ENCODE results near the gene PTCSC3. TPM values are rescaled to one million over a fixed set of nuclear protein-coding genes. Genes with fewer than 3 reads are reported as not detected.
"Not testable (repeated sequence)": the region's sequence is repeated elsewhere in the genome, so short reads cannot be mapped to it uniquely, and the experiment has no call there.

PTCSC3 gene
- total RNA-seq, 2 donors from 2014 or later, result not detected

DNA sequence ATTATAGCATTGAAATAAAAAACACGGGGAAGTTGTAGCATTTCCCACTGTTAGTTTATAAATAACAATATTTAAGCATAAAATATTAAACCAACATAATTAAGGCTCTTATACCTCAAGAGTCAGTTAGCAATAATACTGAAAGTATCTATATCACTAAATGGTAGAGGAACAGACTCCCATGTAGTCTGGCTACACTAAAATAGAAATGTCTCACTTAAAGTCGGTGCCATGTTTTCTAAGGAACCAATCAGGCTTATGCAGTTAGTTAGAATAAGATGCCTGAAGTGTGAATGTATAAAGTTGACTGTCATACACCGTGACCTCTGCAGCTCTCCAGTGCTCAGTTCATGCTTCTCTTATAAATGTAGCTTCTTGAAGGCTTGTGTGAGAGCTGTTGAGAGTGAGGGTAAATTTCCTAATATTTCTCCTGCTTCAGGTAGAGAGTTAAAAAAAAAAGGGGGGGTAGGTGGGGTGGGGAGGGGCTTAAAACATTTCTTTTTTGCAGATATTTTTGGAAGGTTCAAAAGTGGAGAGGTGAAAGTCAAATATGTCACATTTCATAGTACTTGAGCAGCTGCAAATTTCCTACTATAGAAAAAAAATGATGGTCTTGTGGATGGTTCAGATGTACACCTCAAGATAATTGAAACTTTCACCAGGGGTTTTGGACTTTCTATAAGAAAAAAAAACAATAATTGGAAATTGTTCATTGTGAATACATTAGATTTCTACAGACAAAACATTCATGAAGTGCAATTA, 64.5 kb downstream of the PTCSC3 start:
- 88% methylated on average over 3 of the region's 3 CpGs for WGBS
- Histone ChIP-seq H3K27me3 (replicated peaks; ENCODE audit: insufficient read depth) (peaks cover 4% of the 10 kb centered on the region), H3K4me1 (replicated peaks) (no peaks in the 10 kb centered on the region), H3K9me3 (no peaks in the 10 kb centered on the region), H3K4me3 (no peak overlapping the region), H3K27ac (no peak overlapping the region), H3K36me3 (no peaks in the 10 kb centered on the region)
- intact Hi-C loops (cut with DNase I), result no loop called here
- no peak for DNase-seq (ENCODE audit: low spot score)
- TF ChIP-seq POLR2A (IDR thresholded peaks at IDR 0.05) (no peak), CTCF (IDR thresholded peaks at IDR 0.05) (no peak), POLR2AphosphoS5 (IDR thresholded peaks at IDR 0.05) (no peak)

GRCh38 chr14:36105401-36105800, 71.1 kb downstream of the PTCSC3 start:
- Histone ChIP-seq H3K4me3 (no peak overlapping the region), H3K9me3 (no peaks in the 10 kb centered on the region), H3K36me3 (no peaks in the 10 kb centered on the region), H3K27ac (no peak overlapping the region), H3K27me3 (replicated peaks; ENCODE audit: insufficient read depth) (peaks cover 4% of the 10 kb centered on the region), H3K4me1 (replicated peaks) (no peaks in the 10 kb centered on the region)
- intact Hi-C loops (cut with DNase I), result no loop called here
- 0% methylated on average over 1 of the region's 1 CpG for WGBS
- no peak for TF ChIP-seq POLR2AphosphoS5 (IDR thresholded peaks at IDR 0.05)
- no peak for TF ChIP-seq CTCF (IDR thresholded peaks at IDR 0.05)
- no peak for TF ChIP-seq POLR2A (IDR thresholded peaks at IDR 0.05)
- no peak for DNase-seq (ENCODE audit: low spot score)

DNA sequence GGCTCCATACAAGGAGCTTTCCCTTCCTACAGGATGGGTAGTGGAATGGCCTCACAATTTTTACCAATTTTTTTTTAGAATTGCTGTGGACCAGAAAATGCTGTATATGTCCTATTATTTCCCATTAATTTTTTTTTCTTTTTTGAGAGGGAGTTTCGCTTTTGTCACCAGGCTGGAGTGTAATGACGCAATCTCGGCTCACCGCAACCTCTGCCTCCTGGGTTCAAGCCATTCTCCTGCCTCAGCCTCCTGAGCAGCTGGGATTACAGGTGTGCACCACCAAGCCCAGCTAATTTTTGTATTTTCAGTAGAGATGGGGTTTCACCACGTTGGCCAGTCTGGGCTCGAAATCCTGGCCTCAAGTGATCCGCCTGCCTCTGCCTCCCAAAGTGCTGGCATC, 72.3 kb downstream of the PTCSC3 start:
- H3K4me1 ChIP-seq (replicated peaks); H3K36me3 ChIP-seq; intact Hi-C loops (cut with DNase I); H3K9me3 ChIP-seq; H3K27ac ChIP-seq; DNase-seq (ENCODE audit: low spot score); H3K27me3 ChIP-seq (replicated peaks; ENCODE audit: insufficient read depth); H3K4me3 ChIP-seq: not testable (repeated sequence)
- 67% methylated on average over 7 of the region's 7 CpGs for WGBS

DNA sequence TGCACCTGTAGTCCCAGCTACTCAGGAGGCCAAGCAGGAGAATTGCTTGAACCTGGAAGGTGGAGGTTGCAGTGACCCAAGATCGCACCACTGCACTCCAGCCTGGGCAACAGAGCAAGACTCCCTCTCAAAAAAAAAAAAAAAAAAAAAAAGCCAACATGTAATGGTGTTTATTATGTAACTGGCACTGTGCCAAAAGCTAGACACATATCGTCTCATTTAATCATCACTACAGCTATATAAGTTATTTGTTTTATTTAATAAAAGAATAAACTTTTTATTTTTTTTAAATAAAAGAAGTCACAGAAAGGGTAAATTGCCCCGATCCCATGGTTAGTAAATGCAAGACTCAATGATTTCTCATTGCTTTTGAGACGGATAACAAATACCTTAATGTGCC, 76.9 kb downstream of the PTCSC3 start:
- H3K27me3 ChIP-seq (replicated peaks; ENCODE audit: insufficient read depth), result peaks cover 3% of the 10 kb centered on the region
- no peaks in the 10 kb centered on the region for H3K36me3 ChIP-seq
- 84% methylated on average over 4 of the region's 4 CpGs for WGBS
- DNase-seq (ENCODE audit: low spot score), result no peak
- intact Hi-C loops (cut with DNase I), result no loop called here
- no peaks in the 10 kb centered on the region for H3K9me3 ChIP-seq
- no peak overlapping the region for H3K27ac ChIP-seq
- no peak for TF ChIP-seq POLR2AphosphoS5 (IDR thresholded peaks at IDR 0.05)
- no peak for TF ChIP-seq POLR2A (IDR thresholded peaks at IDR 0.05)
- TF ChIP-seq CTCF (IDR thresholded peaks at IDR 0.05), result no peak
- no peaks in the 10 kb centered on the region for H3K4me1 ChIP-seq (replicated peaks)
- no peak overlapping the region for H3K4me3 ChIP-seq

- Histone ChIP-seq H3K36me3 (no peaks in the 10 kb centered on the region), H3K9me3 (no peaks in the 10 kb centered on the region), H3K4me1 (replicated peaks) (no peaks in the 10 kb centered on the region), H3K27ac (no peak overlapping the region), H3K4me3 (no peak overlapping the region), H3K27me3 (replicated peaks; ENCODE audit: insufficient read depth) (peaks cover 3% of the 10 kb centered on the region)
- 71% methylated on average over 1 of the region's 1 CpG for WGBS
- intact Hi-C loops (cut with DNase I), result no loop called here
- DNase-seq (ENCODE audit: low spot score), result no peak
- TF ChIP-seq POLR2A (IDR thresholded peaks at IDR 0.05) (no peak), POLR2AphosphoS5 (IDR thresholded peaks at IDR 0.05) (no peak), CTCF (IDR thresholded peaks at IDR 0.05) (no peak)
Observed at GRCh38 chr14:36097356-36097755, 79.2 kb downstream of the PTCSC3 start.

Measured in prostate gland (tissue), 2 donors.